Thyroid gland (tissue), 4 donors: ENCODE data around the gene MAP6D1.

Experiments
- POLR2A ChIP-seq, 2 donors: fragments of 450-650 bp; IDR thresholded peaks; one replicate each; pipeline ENCODE4 v1.6.1; 2017; ENCODE audit warnings: antibody characterized with exemption in 2 of 2, mild to moderate bottlenecking in 2 of 2, moderate library complexity in 1 of 2
- TF ChIP-seq, protein P1 (sequence below), 6 experiments: fragments of 200-600 bp in 3 of 6; fragments of 450-650 bp in 3 of 6; sonication (generic) in 3 of 6; IDR thresholded peaks; one replicate each; pipeline ENCODE4 v1.5.1; 2016 to 2019; ENCODE audit warnings: antibody characterized with exemption in 6 of 6, mild to moderate bottlenecking in 2 of 6, inconsistent platforms in 1 of 6, moderate library complexity in 1 of 6

DNA sequence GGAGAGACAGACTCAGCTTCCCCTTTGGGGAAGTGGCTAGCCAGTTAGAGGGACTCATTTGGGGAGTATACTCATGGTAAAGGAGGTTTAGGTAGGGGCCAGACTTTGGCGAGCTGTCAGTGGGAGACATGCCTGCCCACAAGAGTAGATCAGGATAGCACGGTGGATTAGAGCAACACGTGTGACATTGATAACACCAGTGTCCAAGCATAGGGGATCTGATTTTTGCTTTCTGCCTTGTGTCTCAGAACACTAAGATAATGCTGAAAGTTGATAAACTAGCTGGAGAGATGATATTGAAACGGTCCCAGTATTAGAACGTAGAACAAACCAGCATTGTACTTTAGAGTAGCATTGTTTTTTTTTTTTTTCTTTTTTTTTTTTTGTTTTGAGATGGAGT is 25.9 kb downstream of the MAP6D1 start:
- TF ChIP-seq, protein P1, sequence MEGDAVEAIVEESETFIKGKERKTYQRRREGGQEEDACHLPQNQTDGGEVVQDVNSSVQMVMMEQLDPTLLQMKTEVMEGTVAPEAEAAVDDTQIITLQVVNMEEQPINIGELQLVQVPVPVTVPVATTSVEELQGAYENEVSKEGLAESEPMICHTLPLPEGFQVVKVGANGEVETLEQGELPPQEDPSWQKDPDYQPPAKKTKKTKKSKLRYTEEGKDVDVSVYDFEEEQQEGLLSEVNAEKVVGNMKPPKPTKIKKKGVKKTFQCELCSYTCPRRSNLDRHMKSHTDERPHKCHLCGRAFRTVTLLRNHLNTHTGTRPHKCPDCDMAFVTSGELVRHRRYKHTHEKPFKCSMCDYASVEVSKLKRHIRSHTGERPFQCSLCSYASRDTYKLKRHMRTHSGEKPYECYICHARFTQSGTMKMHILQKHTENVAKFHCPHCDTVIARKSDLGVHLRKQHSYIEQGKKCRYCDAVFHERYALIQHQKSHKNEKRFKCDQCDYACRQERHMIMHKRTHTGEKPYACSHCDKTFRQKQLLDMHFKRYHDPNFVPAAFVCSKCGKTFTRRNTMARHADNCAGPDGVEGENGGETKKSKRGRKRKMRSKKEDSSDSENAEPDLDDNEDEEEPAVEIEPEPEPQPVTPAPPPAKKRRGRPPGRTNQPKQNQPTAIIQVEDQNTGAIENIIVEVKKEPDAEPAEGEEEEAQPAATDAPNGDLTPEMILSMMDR (IDR thresholded peaks at IDR 0.05), result no peak
- TF ChIP-seq POLR2A (IDR thresholded peaks at IDR 0.05), result no peak
